AG20443 (cell line): ENCODE results near the gene RESP18.

Experiments used
- DNase-seq: peaks from one replicate; pipeline ENCODE4 v3.0.0; 2012; ENCODE audit warnings: low spot score, mixed read lengths

The RESP18 gene

GRCh38 chr2:219332542-219332941, at the start of gene RESP18:
Gene RESP18 (minus strand): TSS chr2:219332744.
- DNase-seq, result no peak

GRCh38 chr2:219381448-219381847, 48.9 kb upstream of the RESP18 start:
- no peak for DNase-seq

GRCh38 chr2:219380926-219381325, 48.4 kb upstream of the RESP18 start:
- DNase-seq, result no peak

GRCh38 chr2:219378163-219378851, 45.8 kb upstream of the RESP18 start:
- DNase-seq, result no peak

- DNase-seq, result no peak
Measured at GRCh38 chr2:219369447-219369861, 36.9 kb upstream of the RESP18 start.

GRCh38 chr2:219368690-219369191, 36.2 kb upstream of the RESP18 start:
- peak; percentile 78 for DNase-seq

- DNase-seq, result peak; percentile 90
Measured at GRCh38 chr2:219362524-219363164, 30.1 kb upstream of the RESP18 start.

GRCh38 chr2:219362072-219362471, 29.5 kb upstream of the RESP18 start:
- DNase-seq, result no peak

- peak; percentile 27 for DNase-seq
Measured at GRCh38 chr2:219358170-219359075, 25.9 kb upstream of the RESP18 start.

GRCh38 chr2:219356834-219357233, 24.3 kb upstream of the RESP18 start:
- no peak for DNase-seq

GRCh38 chr2:219354582-219354981, 22.0 kb upstream of the RESP18 start:
- DNase-seq, result no peak

- no peak for DNase-seq
Measured at GRCh38 chr2:219353129-219353528, 20.6 kb upstream of the RESP18 start.

- DNase-seq, result peak; percentile 73
Measured at GRCh38 chr2:219352448-219353023, 20.0 kb upstream of the RESP18 start.

- DNase-seq, result peak; percentile 86
Measured at GRCh38 chr2:219350710-219351221, 18.2 kb upstream of the RESP18 start.

GRCh38 chr2:219350215-219350614, 17.7 kb upstream of the RESP18 start:
- DNase-seq, result no peak

- no peak for DNase-seq
Measured at GRCh38 chr2:219344751-219345430, 12.3 kb upstream of the RESP18 start.

- DNase-seq, result no peak
Measured at GRCh38 chr2:219335373-219335786, 2.8 kb upstream of the RESP18 start.

GRCh38 chr2:219334076-219334475, 1.5 kb upstream of the RESP18 start:
- DNase-seq, result no peak

- DNase-seq, result peak; percentile 84
Measured at GRCh38 chr2:219331560-219332213, 857 bp downstream of the RESP18 start.

- DNase-seq, result no peak
Measured at GRCh38 chr2:219327719-219328118, 4.8 kb downstream of the RESP18 start.
